Spleen (tissue), 7 donors: ENCODE data around the gene WDR44.

Source experiments
- POLR2A ChIP-seq, 3 donors: fragments of 450-650 bp; IDR thresholded peaks; one replicate each; pipeline ENCODE4 v1.5.1; 2017; ENCODE audit warnings: antibody characterized with exemption in 3 of 3, mild to moderate bottlenecking in 1 of 3
- POLR2AphosphoS5 ChIP-seq, 3 donors: sonication (generic); formaldehyde crosslinking; IDR thresholded peaks; one replicate each; pipeline ENCODE4 v1.5.1; 2017; ENCODE audit warnings: antibody characterized with exemption in 3 of 3
- TF ChIP-seq, protein P1 (sequence below), 11 experiments: fragments of 200-600 bp in 7 of 11; fragments of 450-650 bp in 4 of 11; sonication (generic) in 4 of 11; IDR thresholded peaks in 8 of 11; conservative IDR thresholded peaks in 3 of 11; 1 replicate in 7 of 11; 2 replicates in 4 of 11; pipeline versions ENCODE4 v1.4.0 to v1.8.0; 2016 to 2021; ENCODE audit warnings: antibody characterized with exemption in 11 of 11, inconsistent platforms in 4 of 11, mild to moderate bottlenecking in 1 of 11
- donor health status: DM: no; HTN: no; CAD: no; lungs with moderate emphysema.
- donor health status: DM: no; HTN: no; CAD: no.
- donor health status: DM: no; HTN: no; CAD: no.

GRCh38 chrX:118468122-118468521 is 122.2 kb downstream of the WDR44 start:
- no peak for TF ChIP-seq POLR2AphosphoS5 (IDR thresholded peaks at IDR 0.05)
- TF ChIP-seq, protein P1, sequence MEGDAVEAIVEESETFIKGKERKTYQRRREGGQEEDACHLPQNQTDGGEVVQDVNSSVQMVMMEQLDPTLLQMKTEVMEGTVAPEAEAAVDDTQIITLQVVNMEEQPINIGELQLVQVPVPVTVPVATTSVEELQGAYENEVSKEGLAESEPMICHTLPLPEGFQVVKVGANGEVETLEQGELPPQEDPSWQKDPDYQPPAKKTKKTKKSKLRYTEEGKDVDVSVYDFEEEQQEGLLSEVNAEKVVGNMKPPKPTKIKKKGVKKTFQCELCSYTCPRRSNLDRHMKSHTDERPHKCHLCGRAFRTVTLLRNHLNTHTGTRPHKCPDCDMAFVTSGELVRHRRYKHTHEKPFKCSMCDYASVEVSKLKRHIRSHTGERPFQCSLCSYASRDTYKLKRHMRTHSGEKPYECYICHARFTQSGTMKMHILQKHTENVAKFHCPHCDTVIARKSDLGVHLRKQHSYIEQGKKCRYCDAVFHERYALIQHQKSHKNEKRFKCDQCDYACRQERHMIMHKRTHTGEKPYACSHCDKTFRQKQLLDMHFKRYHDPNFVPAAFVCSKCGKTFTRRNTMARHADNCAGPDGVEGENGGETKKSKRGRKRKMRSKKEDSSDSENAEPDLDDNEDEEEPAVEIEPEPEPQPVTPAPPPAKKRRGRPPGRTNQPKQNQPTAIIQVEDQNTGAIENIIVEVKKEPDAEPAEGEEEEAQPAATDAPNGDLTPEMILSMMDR (IDR thresholded peaks at IDR 0.05 in 8 of 11, conservative IDR thresholded peaks at IDR 0.05 in 3 of 11) = no peak
- TF ChIP-seq POLR2A (IDR thresholded peaks at IDR 0.05) = no peak
